ENCODE results near the gene PM20D1.

- TF ChIP-seq SPI1 (IDR thresholded peaks at IDR 0.05; ENCODE audit: borderline replicate concordance, low read depth) (no peak), CTCF (IDR thresholded peaks at IDR 0.05; ENCODE audit: insufficient read depth, low read length) (no peak), POLR2AphosphoS5 (IDR thresholded peaks at IDR 0.05; ENCODE audit: low read depth) (no peak), REST (IDR thresholded peaks at IDR 0.05; ENCODE audit: insufficient replicate concordance, low read depth) (no peak), GABPA (IDR thresholded peaks at IDR 0.05; ENCODE audit: low read depth) (no peak)
Observed at GRCh38 chr1:205837382-205837970, 12.5 kb downstream of the PM20D1 start.

Measured in HL-60 (cell line).